Right forelimb (tissue), 1 donor: ENCODE data around the gene LZTR1.
"Not testable (repeated sequence)": the region's sequence is repeated elsewhere in the genome, so short reads cannot be mapped to it uniquely, and the experiment has no call there.

Experiments
- DNase-seq: peaks from one replicate; pipeline ENCODE4 v3.0.0-alpha.2; 2018

The LZTR1 gene

GRCh38 chr22:21020802-21021429, 38.8 kb downstream of the LZTR1 start:
- DNase-seq: no peak

- no peak for DNase-seq
Observed at GRCh38 chr22:21022507-21022906, 40.4 kb downstream of the LZTR1 start.

- no peak for DNase-seq
Observed at GRCh38 chr22:21022955-21023614, 41.0 kb downstream of the LZTR1 start.

- DNase-seq: no peak
Observed at GRCh38 chr22:21025266-21025665, 43.2 kb downstream of the LZTR1 start.

GRCh38 chr22:21025763-21026755, 44.0 kb downstream of the LZTR1 start:
- no peak for DNase-seq

- peak; percentile 67 for DNase-seq
Observed at GRCh38 chr22:21026783-21027692, 44.9 kb downstream of the LZTR1 start.

GRCh38 chr22:21028277-21029251, 46.5 kb downstream of the LZTR1 start:
- DNase-seq: no peak

- no peak for DNase-seq
Observed at GRCh38 chr22:21029486-21030025, 47.5 kb downstream of the LZTR1 start.

- DNase-seq: no peak
Observed at GRCh38 chr22:21030032-21030431, 47.9 kb downstream of the LZTR1 start.

- DNase-seq: no peak
Observed at GRCh38 chr22:21030621-21031544, 48.8 kb downstream of the LZTR1 start.

- no peak for DNase-seq
Observed at GRCh38 chr22:21031545-21032036, 49.5 kb downstream of the LZTR1 start.

- DNase-seq: no peak
Observed at GRCh38 chr22:21032037-21032867, 50.2 kb downstream of the LZTR1 start, which contains the start of gene SLC7A4. Gene SLC7A4, minus strand, starts transcription at chr22:21032561. Its CDS starts 749 bp downstream, at chr22:21031812.

GRCh38 chr22:21032868-21033688, 51.0 kb downstream of the LZTR1 start:
- DNase-seq: no peak

- no peak for DNase-seq
Observed at GRCh38 chr22:21033895-21034294, 51.8 kb downstream of the LZTR1 start.

- DNase-seq: no peak
Observed at GRCh38 chr22:21034989-21035388, 52.9 kb downstream of the LZTR1 start.

- DNase-seq: peak; percentile 20
Observed at GRCh38 chr22:21038405-21038804, 56.3 kb downstream of the LZTR1 start.

GRCh38 chr22:21039158-21039557, 57.1 kb downstream of the LZTR1 start:
- DNase-seq: not testable (repeated sequence)
